ENCODE results near the gene IL1RL1.

DNA sequence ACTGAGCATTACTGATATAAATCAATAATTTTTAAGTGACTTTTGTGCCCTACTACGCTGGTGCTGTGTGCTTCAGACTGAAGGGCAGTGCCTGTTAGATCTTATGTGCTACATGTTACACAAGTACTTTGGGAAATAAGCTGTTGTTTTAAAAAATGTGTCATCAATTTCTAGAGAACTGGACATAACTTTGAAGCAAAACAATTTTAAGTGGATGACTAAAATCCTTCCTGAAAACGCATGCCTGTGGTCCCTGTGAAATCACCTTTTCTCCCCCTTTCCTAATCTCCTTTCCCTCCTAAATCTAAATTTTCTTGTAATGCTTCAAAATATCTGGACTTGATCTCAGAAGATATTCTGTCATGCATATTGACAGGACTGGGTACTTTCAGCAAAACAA, 7.1 kb upstream of the IL1RL1 start:
- TF ChIP-seq CTCF (IDR thresholded peaks at IDR 0.05), result no peak
- no peak for TF ChIP-seq EP300 (IDR thresholded peaks at IDR 0.05)
- no peak for TF ChIP-seq POLR2AphosphoS5 (IDR thresholded peaks at IDR 0.05)

All from esophagus muscularis mucosa (tissue), 4 donors.